ENCODE measurements around the gene PRR36. TPM values are rescaled to one million over a fixed set of nuclear protein-coding genes. Genes with fewer than 3 reads are reported as not detected.
A peak's percentile ranks its signal among the peaks of the same experiment; 100 is the strongest.

PRR36 gene
- total RNA-seq, 3 donors from 2014 or later, result 0.22 to 0.58 (median 0.23) TPM

DNA sequence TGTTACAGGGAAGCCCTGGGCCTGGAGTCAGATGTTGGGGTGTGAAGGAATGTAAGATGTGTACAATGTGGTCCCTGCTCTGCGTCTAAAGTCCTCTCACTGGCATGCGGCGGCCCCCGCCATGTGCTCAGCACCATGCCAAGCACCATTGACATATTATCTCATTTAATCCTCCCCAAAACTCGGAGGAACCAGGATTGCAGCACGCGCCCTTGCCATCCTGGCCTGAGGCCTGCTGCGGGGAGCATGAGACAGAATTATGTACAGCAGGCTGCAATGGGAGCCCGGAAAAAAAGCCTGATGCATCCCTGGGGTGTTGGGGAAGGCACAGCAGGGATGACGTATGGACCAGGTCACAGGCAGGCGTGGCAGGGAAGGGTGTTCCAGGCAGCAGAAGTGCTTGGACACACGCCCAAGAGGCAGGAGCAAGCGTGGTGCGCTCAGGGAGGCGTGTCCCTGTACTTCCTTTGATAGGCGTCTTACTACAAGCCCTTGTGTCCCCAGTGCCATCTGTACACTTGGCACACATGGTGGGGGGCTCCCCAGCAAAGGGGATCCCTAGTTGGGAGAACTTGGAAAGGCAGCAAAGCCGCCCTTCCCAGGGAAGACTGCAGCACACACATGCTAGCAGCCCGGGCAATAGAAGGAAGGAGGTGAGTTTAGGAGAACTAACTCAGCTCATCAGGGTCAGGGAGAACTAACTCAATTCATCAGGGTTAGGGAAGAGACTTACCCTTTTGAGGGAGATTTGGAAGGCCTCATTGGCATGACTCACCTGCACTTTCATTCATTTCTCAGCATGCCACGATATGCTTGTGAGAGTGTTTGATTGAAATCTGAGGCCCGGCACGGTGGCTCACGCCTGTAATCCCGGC lies 40.7 kb downstream of the PRR36 start:
- peak; percentile 70 for ATAC-seq
- TF ChIP-seq CTCF (IDR thresholded peaks at IDR 0.05), result no peak
- Histone ChIP-seq H3K4me1 (ENCODE audit: low read depth) (peaks cover 10% of the 10 kb centered on the region), H3K9me3 (no peaks in the 10 kb centered on the region), H3K36me3 (ENCODE audit: low read depth) (no peaks in the 10 kb centered on the region), H3K4me3 (no peak overlapping the region)
- peak; percentile 91 to 94 (median 92) for DNase-seq
- intact Hi-C loops (cut with DNase I, micrococcal nuclease), result no loop called here

DNA sequence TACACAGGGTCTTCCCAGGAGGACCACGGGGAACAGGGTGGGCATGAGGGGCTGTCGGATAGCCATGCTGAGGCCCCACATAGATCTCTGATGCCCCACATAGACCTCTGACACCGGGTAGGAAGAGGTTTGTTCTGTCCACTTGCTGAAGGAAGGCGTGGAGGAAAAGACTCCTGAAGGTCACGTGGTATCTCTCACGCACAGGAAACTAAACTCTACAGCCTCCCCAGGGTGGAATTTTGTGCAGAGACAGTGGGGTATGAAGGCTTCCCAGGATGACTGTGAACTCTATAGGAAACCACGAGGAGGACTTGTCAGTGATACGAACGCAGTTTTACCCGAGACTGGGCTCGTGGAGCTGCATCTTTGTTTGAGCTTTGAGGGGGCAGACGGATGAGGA lies 41.4 kb downstream of the PRR36 start:
- intact Hi-C loops (cut with DNase I, micrococcal nuclease), result no loop called here
- no peak overlapping the region for H3K4me3 ChIP-seq

DNA sequence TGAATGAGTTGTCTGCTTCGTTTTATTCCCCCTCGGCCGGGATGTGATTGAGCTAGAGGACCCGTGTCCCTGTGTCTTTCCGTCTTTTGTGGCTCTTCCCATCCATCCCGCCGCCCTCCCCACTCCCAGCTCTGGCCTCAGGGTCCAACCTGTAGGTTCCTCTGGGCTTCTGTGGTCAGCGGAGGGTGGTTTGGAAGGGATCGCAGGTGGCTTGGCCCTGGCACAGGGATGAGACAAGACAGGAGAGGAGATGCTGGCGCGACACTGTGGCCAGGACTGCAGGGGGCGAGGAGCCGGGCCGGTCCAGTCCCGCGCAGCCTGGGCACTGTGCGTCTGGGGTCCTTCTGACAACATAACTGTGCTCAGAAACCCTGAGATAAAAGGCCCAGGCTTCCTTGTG lies 42.2 kb downstream of the PRR36 start:
- DNase-seq (peak in 2 of 3 donors; percentile 34 to 49), ATAC-seq (no peak)
- H3K4me1 ChIP-seq (ENCODE audit: low read depth), result peaks cover 10% of the 10 kb centered on the region
- no peak for TF ChIP-seq CTCF (IDR thresholded peaks at IDR 0.05)
- H3K4me3 ChIP-seq, result no peak overlapping the region
- no peaks in the 10 kb centered on the region for H3K36me3 ChIP-seq (ENCODE audit: low read depth)
- intact Hi-C loops (cut with DNase I, micrococcal nuclease), result no loop called here
- H3K9me3 ChIP-seq, result no peaks in the 10 kb centered on the region

More for the DNA sequence above, 41.4 kb downstream of the PRR36 start:
- no peak for TF ChIP-seq CTCF (IDR thresholded peaks at IDR 0.05)
- Histone ChIP-seq H3K36me3 (ENCODE audit: low read depth) (no peaks in the 10 kb centered on the region), H3K4me1 (ENCODE audit: low read depth) (peaks cover 10% of the 10 kb centered on the region), H3K9me3 (no peaks in the 10 kb centered on the region)
- ATAC-seq, result no peak
- no peak for DNase-seq

DNA sequence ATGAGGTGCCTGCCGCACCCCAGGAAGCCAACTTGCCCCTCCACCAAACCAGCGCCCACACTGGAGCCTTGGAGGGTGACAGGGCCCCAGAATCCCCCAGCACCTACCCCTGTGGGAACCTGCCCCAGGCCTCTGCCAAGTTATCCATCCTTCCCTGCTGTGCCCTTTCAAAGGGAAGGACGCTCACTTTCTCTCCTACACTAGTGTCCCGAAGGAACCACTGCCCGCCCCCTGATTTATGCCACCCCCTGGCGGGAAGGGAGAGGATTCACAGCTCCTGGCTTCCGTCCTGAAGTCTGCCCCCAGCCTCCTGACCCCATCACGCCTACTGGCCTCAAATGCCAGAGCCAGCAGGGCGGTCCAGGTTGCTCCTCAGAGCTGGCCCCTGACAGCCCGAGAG lies 42.7 kb downstream of the PRR36 start:
- DNase-seq (peak in 2 of 3 donors; percentile 39 to 53), ATAC-seq (no peak)
- intact Hi-C loops (cut with DNase I, micrococcal nuclease), result no loop called here
- H3K9me3 ChIP-seq, result no peaks in the 10 kb centered on the region
- H3K4me1 ChIP-seq (ENCODE audit: low read depth), result peaks cover 10% of the 10 kb centered on the region
- no peak for TF ChIP-seq CTCF (IDR thresholded peaks at IDR 0.05)
- H3K4me3 ChIP-seq, result no peak overlapping the region
- no peaks in the 10 kb centered on the region for H3K36me3 ChIP-seq (ENCODE audit: low read depth)

- intact Hi-C loops (cut with DNase I, micrococcal nuclease), result no loop called here
- Histone ChIP-seq H3K9me3 (no peaks in the 10 kb centered on the region), H3K4me3 (no peak overlapping the region), H3K4me1 (ENCODE audit: low read depth) (peaks cover 10% of the 10 kb centered on the region), H3K36me3 (ENCODE audit: low read depth) (no peaks in the 10 kb centered on the region)
- TF ChIP-seq CTCF (IDR thresholded peaks at IDR 0.05), result no peak
- DNase-seq, result peak in 1 of 3 donors; percentile 67
- no peak for ATAC-seq
Measured at GRCh38 chr19:7830823-7831222, 43.4 kb downstream of the PRR36 start.
